ENCODE data around the gene NAT10. TPM values are rescaled to one million over a fixed set of nuclear protein-coding genes. Genes with fewer than 3 reads are reported as not detected.

NAT10 gene
- total RNA-seq, 1 donor from 2014 or later: 15.7 TPM

GRCh38 chr11:34146866-34147265 is 41.4 kb downstream of the NAT10 start:
- Histone ChIP-seq H3K4me1 (ENCODE audit: control insufficient read depth in 3 of 3, insufficient read depth in 3 of 3, low read length in 3 of 3) (no peaks in the 10 kb centered on the region), H3K36me3 (ENCODE audit: control insufficient read depth in 3 of 3, insufficient read depth in 3 of 3, low read length in 3 of 3) (peaks cover 68 to 86% (median 81%) of the 10 kb centered on the region in 3 donors), H3K27ac (ENCODE audit: low read depth, low read length) (no peak overlapping the region), H3K9ac (ENCODE audit: low read depth in 1 of 3, low read length in 3 of 3) (no peak overlapping the region), H3K9me3 (ENCODE audit: control insufficient read depth in 3 of 3, low read length in 3 of 3) (no peaks in the 10 kb centered on the region), H3K27me3 (ENCODE audit: control insufficient read depth in 3 of 3, insufficient read depth in 3 of 3, low read length in 3 of 3) (no peaks in the 10 kb centered on the region), H3K4me3 (ENCODE audit: low read length in 3 of 3) (no peak overlapping the region)

- H3K4me3 ChIP-seq (ENCODE audit: low read length in 3 of 3): no peak overlapping the region
- no peak overlapping the region for H3K27ac ChIP-seq (ENCODE audit: low read depth, low read length)
- H3K4me1 ChIP-seq (ENCODE audit: control insufficient read depth in 3 of 3, insufficient read depth in 3 of 3, low read length in 3 of 3): no peaks in the 10 kb centered on the region
- H3K9ac ChIP-seq (ENCODE audit: low read depth in 1 of 3, low read length in 3 of 3): no peak overlapping the region
- no peaks in the 10 kb centered on the region for H3K9me3 ChIP-seq (ENCODE audit: control insufficient read depth in 3 of 3, low read length in 3 of 3)
- peaks cover 67 to 86% (median 75%) of the 10 kb centered on the region in 3 donors for H3K36me3 ChIP-seq (ENCODE audit: control insufficient read depth in 3 of 3, insufficient read depth in 3 of 3, low read length in 3 of 3)
- no peaks in the 10 kb centered on the region for H3K27me3 ChIP-seq (ENCODE audit: control insufficient read depth in 3 of 3, insufficient read depth in 3 of 3, low read length in 3 of 3)
Measured at GRCh38 chr11:34147581-34147980, 42.2 kb downstream of the NAT10 start.

GRCh38 chr11:34148504-34149165 is 43.2 kb downstream of the NAT10 start:
- Histone ChIP-seq H3K9ac (ENCODE audit: low read depth in 1 of 3, low read length in 3 of 3) (no peak overlapping the region), H3K4me3 (ENCODE audit: low read length in 3 of 3) (no peak overlapping the region), H3K9me3 (ENCODE audit: control insufficient read depth in 3 of 3, low read length in 3 of 3) (no peaks in the 10 kb centered on the region), H3K27me3 (ENCODE audit: control insufficient read depth in 3 of 3, insufficient read depth in 3 of 3, low read length in 3 of 3) (no peaks in the 10 kb centered on the region), H3K36me3 (ENCODE audit: control insufficient read depth in 3 of 3, insufficient read depth in 3 of 3, low read length in 3 of 3) (peaks cover 61 to 86% (median 72%) of the 10 kb centered on the region in 3 donors), H3K27ac (ENCODE audit: low read depth, low read length) (no peak overlapping the region), H3K4me1 (ENCODE audit: control insufficient read depth in 3 of 3, insufficient read depth in 3 of 3, low read length in 3 of 3) (no peaks in the 10 kb centered on the region)

GRCh38 chr11:34149274-34149673 is 43.8 kb downstream of the NAT10 start:
- Histone ChIP-seq H3K9me3 (ENCODE audit: control insufficient read depth in 3 of 3, low read length in 3 of 3) (no peaks in the 10 kb centered on the region), H3K4me3 (ENCODE audit: low read length in 3 of 3) (no peak overlapping the region), H3K27me3 (ENCODE audit: control insufficient read depth in 3 of 3, insufficient read depth in 3 of 3, low read length in 3 of 3) (no peaks in the 10 kb centered on the region), H3K27ac (ENCODE audit: low read depth, low read length) (no peak overlapping the region), H3K9ac (ENCODE audit: low read depth in 1 of 3, low read length in 3 of 3) (no peak overlapping the region), H3K4me1 (ENCODE audit: control insufficient read depth in 3 of 3, insufficient read depth in 3 of 3, low read length in 3 of 3) (no peaks in the 10 kb centered on the region), H3K36me3 (ENCODE audit: control insufficient read depth in 3 of 3, insufficient read depth in 3 of 3, low read length in 3 of 3) (peaks cover 62 to 86% (median 73%) of the 10 kb centered on the region in 3 donors)

- Histone ChIP-seq H3K9ac (ENCODE audit: low read depth in 1 of 3, low read length in 3 of 3) (no peak overlapping the region), H3K9me3 (ENCODE audit: control insufficient read depth in 3 of 3, low read length in 3 of 3) (no peaks in the 10 kb centered on the region), H3K36me3 (ENCODE audit: control insufficient read depth in 3 of 3, insufficient read depth in 3 of 3, low read length in 3 of 3) (peaks cover 59 to 82% (median 68%) of the 10 kb centered on the region in 3 donors), H3K27me3 (ENCODE audit: control insufficient read depth in 3 of 3, insufficient read depth in 3 of 3, low read length in 3 of 3) (no peaks in the 10 kb centered on the region), H3K27ac (ENCODE audit: low read depth, low read length) (no peak overlapping the region), H3K4me3 (ENCODE audit: low read length in 3 of 3) (no peak overlapping the region), H3K4me1 (ENCODE audit: control insufficient read depth in 3 of 3, insufficient read depth in 3 of 3, low read length in 3 of 3) (no peaks in the 10 kb centered on the region)
Measured at GRCh38 chr11:34149786-34150185, 44.4 kb downstream of the NAT10 start.

- H3K4me1 ChIP-seq (ENCODE audit: control insufficient read depth in 3 of 3, insufficient read depth in 3 of 3, low read length in 3 of 3): no peaks in the 10 kb centered on the region
- peaks cover 55 to 74% (median 60%) of the 10 kb centered on the region in 3 donors for H3K36me3 ChIP-seq (ENCODE audit: control insufficient read depth in 3 of 3, insufficient read depth in 3 of 3, low read length in 3 of 3)
- no peak overlapping the region for H3K4me3 ChIP-seq (ENCODE audit: low read length in 3 of 3)
- peak overlapping the region in 1 of 3 donors; percentile 8 for H3K9ac ChIP-seq (ENCODE audit: low read depth in 1 of 3, low read length in 3 of 3)
- no peaks in the 10 kb centered on the region for H3K9me3 ChIP-seq (ENCODE audit: control insufficient read depth in 3 of 3, low read length in 3 of 3)
- no peaks in the 10 kb centered on the region for H3K27me3 ChIP-seq (ENCODE audit: control insufficient read depth in 3 of 3, insufficient read depth in 3 of 3, low read length in 3 of 3)
- H3K27ac ChIP-seq (ENCODE audit: low read depth, low read length): no peak overlapping the region
Measured at GRCh38 chr11:34150494-34151151, 45.2 kb downstream of the NAT10 start.

- Histone ChIP-seq H3K27ac (ENCODE audit: low read depth, low read length) (no peak overlapping the region), H3K9me3 (ENCODE audit: control insufficient read depth in 3 of 3, low read length in 3 of 3) (no peaks in the 10 kb centered on the region), H3K4me1 (ENCODE audit: control insufficient read depth in 3 of 3, insufficient read depth in 3 of 3, low read length in 3 of 3) (peaks cover 0 to 2% (median 0%) of the 10 kb centered on the region in 3 donors), H3K36me3 (ENCODE audit: control insufficient read depth in 3 of 3, insufficient read depth in 3 of 3, low read length in 3 of 3) (peaks cover 52 to 69% (median 55%) of the 10 kb centered on the region in 3 donors), H3K9ac (ENCODE audit: low read depth in 1 of 3, low read length in 3 of 3) (no peak overlapping the region), H3K4me3 (ENCODE audit: low read length in 3 of 3) (no peak overlapping the region), H3K27me3 (ENCODE audit: control insufficient read depth in 3 of 3, insufficient read depth in 3 of 3, low read length in 3 of 3) (no peaks in the 10 kb centered on the region)
Measured at GRCh38 chr11:34151166-34151565, 45.7 kb downstream of the NAT10 start.

GRCh38 chr11:34151916-34152845 is 46.8 kb downstream of the NAT10 start:
- Histone ChIP-seq H3K9ac (ENCODE audit: low read depth in 1 of 3, low read length in 3 of 3) (no peak overlapping the region), H3K27ac (ENCODE audit: low read depth, low read length) (no peak overlapping the region), H3K27me3 (ENCODE audit: control insufficient read depth in 3 of 3, insufficient read depth in 3 of 3, low read length in 3 of 3) (no peaks in the 10 kb centered on the region), H3K4me3 (ENCODE audit: low read length in 3 of 3) (no peak overlapping the region), H3K4me1 (ENCODE audit: control insufficient read depth in 3 of 3, insufficient read depth in 3 of 3, low read length in 3 of 3) (peaks cover 0 to 2% (median 0%) of the 10 kb centered on the region in 3 donors), H3K9me3 (ENCODE audit: control insufficient read depth in 3 of 3, low read length in 3 of 3) (no peaks in the 10 kb centered on the region), H3K36me3 (ENCODE audit: control insufficient read depth in 3 of 3, insufficient read depth in 3 of 3, low read length in 3 of 3) (peaks cover 42 to 58% (median 45%) of the 10 kb centered on the region in 3 donors)

- Histone ChIP-seq H3K9ac (ENCODE audit: low read depth in 1 of 3, low read length in 3 of 3) (no peak overlapping the region), H3K9me3 (ENCODE audit: control insufficient read depth in 3 of 3, low read length in 3 of 3) (no peaks in the 10 kb centered on the region), H3K36me3 (ENCODE audit: control insufficient read depth in 3 of 3, insufficient read depth in 3 of 3, low read length in 3 of 3) (peaks cover 36 to 43% (median 41%) of the 10 kb centered on the region in 3 donors), H3K4me1 (ENCODE audit: control insufficient read depth in 3 of 3, insufficient read depth in 3 of 3, low read length in 3 of 3) (peaks cover 0 to 2% (median 0%) of the 10 kb centered on the region in 3 donors), H3K27me3 (ENCODE audit: control insufficient read depth in 3 of 3, insufficient read depth in 3 of 3, low read length in 3 of 3) (no peaks in the 10 kb centered on the region), H3K4me3 (ENCODE audit: low read length in 3 of 3) (no peak overlapping the region), H3K27ac (ENCODE audit: low read depth, low read length) (no peak overlapping the region)
Measured at GRCh38 chr11:34154059-34154875, 48.8 kb downstream of the NAT10 start.
